ENCODE results near the gene STEAP2.
"Not testable (repeated sequence)": the region's sequence is repeated elsewhere in the genome, so short reads cannot be mapped to it uniquely, and the experiment has no call there.

Gene STEAP2

DNA sequence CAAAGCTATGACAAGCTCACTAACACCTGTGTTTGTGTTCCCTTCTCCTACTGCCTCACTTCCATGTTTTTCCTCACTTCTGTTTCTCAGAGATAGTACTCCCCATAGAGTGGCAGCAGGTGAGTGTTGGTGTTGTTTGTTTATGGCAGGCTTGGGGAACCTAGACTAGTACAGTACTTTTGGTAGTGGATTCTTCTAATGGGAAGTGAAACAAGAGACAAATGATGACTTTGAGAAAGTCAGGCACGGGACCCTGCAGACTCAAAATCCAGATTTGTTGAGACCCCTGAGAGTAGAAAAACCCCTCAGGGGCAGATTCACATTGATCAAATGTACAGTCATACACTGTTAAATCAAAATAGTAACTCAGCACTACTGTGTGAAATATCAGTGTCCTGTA is 27.0 kb downstream of the STEAP2 start:
- no peak for DNase-seq

- no peak for DNase-seq
Observed at GRCh38 chr7:90239050-90239449, 27.5 kb downstream of the STEAP2 start.

- DNase-seq: no peak
Observed at GRCh38 chr7:90239625-90240228, 28.2 kb downstream of the STEAP2 start.

- DNase-seq: no peak
Observed at GRCh38 chr7:90242369-90243168, 31.0 kb downstream of the STEAP2 start.

- DNase-seq: no peak
Observed at GRCh38 chr7:90243556-90243955, 32.0 kb downstream of the STEAP2 start.

GRCh38 chr7:90244565-90244908 is 33.0 kb downstream of the STEAP2 start:
- no peak for DNase-seq

- peak; percentile 90 for DNase-seq
Observed at GRCh38 chr7:90244909-90245851, 33.6 kb downstream of the STEAP2 start, which contains the start of gene CFAP69. CFAP69 (plus strand) TSS chr7:90245174; CDS start chr7:90245425, 251 bp downstream.

GRCh38 chr7:90246171-90246570 is 34.6 kb downstream of the STEAP2 start:
- DNase-seq: no peak

DNA sequence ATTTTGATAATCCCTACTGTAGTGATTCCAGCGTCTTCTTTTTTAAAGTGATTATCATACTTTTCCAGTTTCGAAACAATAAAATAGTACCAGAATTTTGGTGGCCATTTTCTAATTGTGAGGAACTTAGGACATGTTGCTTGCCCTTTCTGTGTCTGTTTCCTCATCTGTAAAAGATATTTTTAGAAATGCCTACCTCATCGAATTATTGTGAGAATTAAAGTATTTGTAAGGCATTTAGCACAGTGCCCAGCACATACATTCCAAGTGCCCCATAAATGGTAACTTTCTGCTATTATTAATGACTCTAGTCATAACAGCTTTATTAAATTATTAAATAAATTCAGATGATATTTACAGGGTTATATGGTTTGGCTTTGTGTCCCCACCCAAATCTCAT is 37.2 kb downstream of the STEAP2 start:
- DNase-seq: no peak

GRCh38 chr7:90250601-90251303 is 39.2 kb downstream of the STEAP2 start:
- DNase-seq: no peak

- no peak for DNase-seq
Observed at GRCh38 chr7:90251304-90251635, 39.7 kb downstream of the STEAP2 start.

DNA sequence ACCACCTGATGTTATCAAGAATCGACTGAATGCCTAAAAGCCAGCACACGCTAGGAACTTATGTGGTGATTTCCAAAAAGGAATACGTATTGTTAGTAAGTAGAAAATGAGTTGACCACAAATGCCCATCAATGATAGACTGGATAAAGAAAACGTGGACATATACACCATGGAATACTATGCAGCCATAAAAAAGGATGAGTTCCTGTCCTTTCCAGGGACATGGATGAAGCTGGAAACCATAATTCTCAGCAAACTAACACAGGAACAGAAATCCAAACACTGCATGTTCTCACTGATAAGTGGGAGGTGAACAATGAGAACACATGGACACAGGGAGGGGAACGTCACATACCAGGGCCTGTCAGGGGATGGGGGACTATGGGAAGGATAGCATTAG is 44.5 kb downstream of the STEAP2 start:
- DNase-seq: not testable (repeated sequence)

- no peak for DNase-seq
Observed at GRCh38 chr7:90256778-90257177, 45.2 kb downstream of the STEAP2 start.

GRCh38 chr7:90261441-90261840 is 49.9 kb downstream of the STEAP2 start:
- no peak for DNase-seq

DNA sequence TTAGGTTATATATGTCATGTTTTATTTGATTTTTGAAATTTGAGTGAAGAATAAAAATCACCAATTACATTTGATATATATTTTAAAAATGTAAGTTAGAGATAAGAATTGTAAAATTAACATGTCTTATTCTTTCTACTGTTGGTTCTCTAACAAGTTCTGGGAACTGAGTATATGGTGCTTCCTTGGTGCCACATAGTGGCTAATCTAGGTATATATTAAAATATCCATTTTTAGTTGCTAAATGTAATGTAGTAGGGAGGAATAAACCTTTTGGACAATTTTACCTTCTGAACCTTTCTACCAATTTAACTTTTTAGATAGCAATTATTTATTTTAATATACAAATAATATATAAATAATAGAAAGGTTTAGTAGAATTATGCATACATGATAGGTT is 50.9 kb downstream of the STEAP2 start:
- peak; percentile 62 for DNase-seq

GRCh38 chr7:90266808-90267207 is 55.3 kb downstream of the STEAP2 start:
- no peak for DNase-seq

DNA sequence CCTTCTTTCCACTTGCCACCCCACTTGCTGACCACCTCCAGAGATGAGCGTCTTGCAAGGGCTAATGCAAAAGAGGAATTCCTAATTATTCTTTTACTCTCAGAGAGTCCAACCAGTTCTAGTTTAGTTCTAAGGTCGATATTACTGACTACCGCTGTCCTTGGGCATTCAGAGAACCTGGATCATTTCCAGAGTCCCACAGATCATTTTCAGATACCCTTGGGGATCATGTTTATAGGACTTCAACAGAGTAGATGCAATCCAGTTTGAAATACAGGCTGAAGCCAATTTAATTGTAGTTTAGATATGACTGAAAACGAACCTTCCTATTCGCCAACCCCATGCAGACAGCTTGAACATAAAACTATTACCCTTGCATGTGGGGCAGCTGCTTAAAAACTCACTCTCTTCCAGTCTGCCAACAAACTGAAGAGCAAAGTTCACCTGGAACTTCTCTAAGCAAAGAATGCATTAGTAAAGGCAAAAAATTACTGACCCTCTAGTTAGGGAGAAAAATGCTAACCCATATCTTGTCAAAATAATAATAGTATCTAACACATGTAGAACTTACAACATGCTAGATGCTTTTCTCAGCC is 55.8 kb downstream of the STEAP2 start:
- no peak for DNase-seq

- no peak for DNase-seq
Observed at GRCh38 chr7:90269163-90269562, 57.6 kb downstream of the STEAP2 start.

DNA sequence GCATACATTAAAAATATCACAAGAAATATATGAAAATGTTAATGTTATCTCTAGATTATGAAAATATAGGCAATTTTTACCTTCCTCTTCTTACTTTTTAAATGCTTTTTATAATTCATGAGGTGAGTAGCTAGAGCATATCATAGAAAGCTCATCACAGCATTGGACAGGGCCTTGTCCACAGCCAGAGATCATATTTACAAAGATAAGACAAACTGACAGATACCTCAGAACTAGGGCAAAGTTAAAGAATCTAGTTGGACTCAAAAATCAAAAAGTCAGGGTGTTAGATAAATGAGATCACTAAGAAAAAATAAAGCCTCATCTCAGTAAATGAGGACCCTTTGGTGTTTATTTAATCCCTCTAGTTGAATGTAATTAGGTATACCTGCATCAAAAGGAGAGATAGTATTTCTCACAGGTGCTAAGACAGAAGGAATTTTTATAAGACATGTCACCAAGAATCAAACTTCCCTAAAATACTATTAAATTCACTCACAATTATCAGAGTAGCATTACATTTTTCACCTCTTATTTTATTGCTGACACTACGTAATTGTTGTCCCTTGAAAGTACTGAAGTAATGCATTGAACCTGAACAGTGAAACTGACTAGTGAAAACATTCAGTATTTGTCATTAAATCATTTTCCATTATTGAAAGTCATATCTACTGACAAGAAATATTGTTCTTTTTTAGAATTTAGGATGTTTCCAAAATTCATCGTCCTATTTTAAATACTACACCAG is 59.1 kb downstream of the STEAP2 start:
- DNase-seq: no peak

DNA sequence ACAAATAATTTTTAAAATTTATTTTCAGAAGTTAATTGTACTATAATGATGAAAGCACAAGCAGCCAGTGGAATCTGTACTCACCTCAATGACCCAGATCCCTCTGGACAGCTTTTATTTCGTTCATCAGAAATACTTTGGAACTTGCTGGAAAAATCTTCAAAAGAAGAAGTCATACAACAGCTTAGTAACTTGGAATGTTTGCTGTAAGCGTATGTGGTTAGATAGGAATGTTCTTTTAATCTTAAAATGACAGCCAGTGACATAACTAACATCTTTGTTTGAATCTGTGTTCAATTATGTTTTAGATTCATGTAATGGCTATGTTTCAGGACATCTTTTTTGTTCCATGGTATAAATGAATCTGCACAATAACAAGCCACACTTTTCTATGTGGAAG is 60.2 kb downstream of the STEAP2 start:
- no peak for DNase-seq

GRCh38 chr7:90272242-90272641 is 60.7 kb downstream of the STEAP2 start:
- no peak for DNase-seq

GRCh38 chr7:90274161-90274560 is 62.6 kb downstream of the STEAP2 start:
- DNase-seq: no peak
